NCI-H82 treated with DMSO at 0.1 percent for 48 hours (cell line): ENCODE measurements around the gene LPP.

Experiments used
- DNase-seq: peaks from one replicate; lab custom pipeline; 2025; ENCODE audit not compliant: unreplicated experiment; lab: John Stamatoyannopoulos, UW

The LPP gene

DNA sequence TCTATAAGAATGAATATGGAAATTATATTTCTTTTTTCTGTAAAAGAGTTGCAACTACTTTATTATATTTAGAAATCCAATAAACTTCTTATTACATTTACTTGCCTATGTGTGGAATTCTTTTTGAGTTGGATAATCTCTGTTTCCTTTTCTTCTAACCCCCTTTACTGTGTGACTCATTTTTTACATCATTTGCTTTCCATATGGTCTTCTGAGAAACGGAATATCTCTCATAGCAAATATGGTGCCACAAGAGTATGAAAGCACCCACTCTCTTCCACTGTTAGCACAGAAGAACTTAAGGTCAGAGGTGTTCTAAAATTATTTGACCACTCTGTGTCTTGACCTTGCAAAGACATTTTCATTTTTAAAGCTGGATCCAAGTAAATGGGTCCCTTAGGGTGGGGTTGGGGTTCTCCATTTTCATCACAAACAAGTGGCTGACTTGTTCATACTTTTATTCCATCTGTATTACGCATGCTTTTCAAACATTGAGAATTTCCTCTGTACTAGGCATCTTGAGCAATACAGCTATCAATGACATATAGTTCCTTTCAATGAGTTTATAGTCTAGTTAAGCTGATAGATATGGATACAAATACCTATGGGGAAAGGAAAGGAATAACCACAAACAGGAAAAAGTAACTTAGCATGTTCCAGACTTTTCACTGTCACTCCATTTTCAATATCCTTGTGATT, 736.8 kb downstream of the LPP start:
- DNase-seq = no peak

DNA sequence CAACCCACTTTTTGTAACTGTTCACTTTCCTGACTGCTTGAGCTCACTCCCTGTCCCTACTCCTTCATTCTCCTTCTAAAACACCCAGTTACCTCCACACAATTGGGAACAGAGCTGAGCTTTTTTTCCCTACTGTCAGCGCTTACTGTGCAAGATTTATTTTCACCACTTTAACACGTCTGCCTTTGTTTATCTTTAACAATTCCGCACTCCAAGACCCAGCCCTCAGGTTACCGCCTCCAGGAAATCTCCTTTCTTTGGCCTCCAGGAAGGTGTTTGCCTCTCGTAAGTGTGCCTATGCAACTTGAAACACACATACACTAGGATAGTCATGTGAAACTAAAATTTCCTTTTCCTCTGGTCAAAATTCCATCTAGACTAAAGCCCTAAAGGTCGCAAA, 745.9 kb downstream of the LPP start:
- DNase-seq = no peak

DNA sequence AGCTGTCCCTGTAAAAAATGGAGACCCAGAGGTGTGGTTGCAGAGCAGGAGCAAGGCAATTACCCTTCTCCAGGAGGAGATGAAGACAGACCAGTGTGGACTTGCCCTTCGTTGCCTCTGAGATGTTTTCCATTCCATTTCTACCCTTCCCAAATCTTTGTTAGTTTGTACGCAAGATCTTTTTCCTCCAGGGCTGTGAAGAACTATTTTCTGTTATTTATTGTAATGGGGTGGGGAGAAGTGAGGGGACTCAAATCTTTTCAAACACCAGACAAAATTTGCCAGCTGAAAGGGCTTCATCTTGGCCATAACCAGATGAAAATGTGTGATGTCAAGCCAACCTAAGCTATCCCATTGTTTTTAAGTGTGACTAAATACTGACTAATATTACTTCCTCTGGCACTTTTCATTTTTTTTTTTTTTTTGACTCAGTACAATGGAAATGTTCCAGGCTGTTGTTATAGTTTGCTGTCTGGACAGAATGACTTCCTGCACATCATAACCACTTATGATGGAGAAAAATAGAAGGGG, 746.5 kb downstream of the LPP start:
- no peak for DNase-seq

DNA sequence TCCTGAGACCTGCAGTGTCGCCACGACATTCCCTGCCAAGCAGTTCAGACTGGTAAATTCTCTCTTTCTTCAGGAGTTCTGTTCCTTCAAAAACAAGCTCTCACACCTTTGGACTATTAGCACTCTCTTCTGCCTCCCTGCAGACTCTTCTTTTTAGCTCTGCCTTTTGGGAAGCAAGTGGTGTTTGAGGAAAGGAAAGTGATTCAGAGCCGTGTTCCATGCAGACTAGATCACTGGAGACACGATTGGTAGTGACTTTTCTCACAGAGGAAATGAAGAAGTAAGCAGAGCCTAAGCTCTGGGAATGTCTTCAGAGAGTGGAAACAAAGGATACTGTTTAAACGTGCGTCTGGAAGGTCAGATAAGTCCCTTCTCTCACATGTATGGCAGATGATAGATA, 747.2 kb downstream of the LPP start:
- no peak for DNase-seq

DNA sequence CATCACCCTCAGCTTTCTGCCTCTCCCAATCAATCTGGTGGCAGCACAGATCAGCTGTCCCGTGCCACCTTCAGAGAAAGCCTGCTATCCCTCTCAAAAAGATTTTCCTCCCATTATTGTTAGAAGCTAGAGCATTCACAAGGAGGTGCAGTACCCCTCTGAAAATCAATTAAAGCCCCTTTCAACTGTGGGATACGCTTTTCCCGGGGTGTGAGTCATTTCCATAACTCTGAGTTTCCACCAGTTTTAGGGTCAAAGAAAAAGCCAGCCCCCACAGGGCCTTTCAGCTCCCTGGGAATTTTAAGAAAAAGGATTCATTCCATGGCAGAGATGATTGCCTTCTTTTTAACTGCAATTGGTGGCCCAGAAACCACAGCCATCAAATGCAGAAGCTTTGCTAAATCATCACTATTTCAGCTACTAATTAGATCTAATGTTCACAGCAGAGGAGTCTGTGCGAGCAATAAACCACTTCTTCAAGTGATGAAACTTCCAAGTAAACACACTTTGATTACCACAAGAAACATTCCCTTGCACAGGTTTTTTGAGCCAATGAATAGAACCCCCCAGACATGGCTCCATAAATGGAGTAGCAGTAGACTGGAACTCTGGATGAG, 747.8 kb downstream of the LPP start:
- DNase-seq = no peak

DNA sequence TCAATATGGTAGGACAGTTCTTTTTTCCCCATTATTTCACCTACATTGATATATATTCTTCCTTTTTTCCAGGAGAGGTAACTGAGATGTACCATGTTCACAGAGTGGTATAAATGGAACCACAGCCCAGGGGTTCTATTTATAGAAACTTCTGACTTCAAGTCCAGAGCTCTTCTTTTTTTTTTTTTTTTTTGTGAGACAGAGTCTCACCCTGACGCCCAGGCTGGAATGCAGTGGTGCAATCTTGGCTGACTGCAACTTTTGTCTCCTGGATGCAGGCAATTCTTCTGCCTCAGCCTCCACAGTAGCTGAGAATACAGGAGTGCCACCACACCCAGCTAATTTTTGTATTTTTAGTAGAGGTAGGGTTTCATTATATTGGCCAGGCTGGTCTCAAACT, 750.7 kb downstream of the LPP start:
- DNase-seq = no peak

DNA sequence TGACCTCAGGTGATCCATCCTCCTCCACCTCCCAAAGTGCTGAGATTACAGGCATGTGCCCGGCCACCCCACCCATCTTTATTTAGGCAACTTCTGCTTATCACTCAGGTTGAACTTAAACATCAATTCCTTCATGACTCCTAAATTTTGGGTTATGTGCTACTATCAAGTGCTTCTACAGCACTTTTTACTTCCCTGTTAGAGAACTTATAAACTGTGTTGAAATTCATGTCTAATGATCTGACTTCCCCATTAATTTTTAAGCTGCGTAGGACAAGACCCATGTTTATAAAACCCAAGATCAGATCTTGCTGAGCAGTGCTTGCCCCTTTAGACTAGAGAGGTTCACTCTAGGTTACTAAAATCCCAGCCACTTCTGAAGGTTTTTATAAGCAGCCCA, 751.6 kb downstream of the LPP start:
- DNase-seq = no peak

DNA sequence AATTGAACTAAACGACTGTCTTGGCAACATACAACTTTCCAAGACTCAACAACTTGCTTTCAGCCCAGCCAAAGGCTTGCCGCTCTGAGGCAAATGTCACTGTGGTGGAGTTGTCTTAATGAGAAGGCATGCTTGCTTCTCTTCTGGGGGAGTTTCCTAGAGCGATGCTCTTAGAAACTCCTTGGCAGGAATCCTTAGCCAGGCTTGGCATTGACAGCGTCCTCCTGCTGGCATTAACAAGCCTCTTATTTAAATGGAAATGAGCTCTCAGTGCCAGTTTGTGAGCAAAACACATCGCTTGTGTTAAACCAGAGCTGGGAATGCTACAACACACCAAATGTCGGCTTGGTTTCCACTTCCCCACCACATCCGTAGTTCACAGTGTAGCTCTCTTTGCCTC, 752.3 kb downstream of the LPP start:
- DNase-seq = no peak

DNA sequence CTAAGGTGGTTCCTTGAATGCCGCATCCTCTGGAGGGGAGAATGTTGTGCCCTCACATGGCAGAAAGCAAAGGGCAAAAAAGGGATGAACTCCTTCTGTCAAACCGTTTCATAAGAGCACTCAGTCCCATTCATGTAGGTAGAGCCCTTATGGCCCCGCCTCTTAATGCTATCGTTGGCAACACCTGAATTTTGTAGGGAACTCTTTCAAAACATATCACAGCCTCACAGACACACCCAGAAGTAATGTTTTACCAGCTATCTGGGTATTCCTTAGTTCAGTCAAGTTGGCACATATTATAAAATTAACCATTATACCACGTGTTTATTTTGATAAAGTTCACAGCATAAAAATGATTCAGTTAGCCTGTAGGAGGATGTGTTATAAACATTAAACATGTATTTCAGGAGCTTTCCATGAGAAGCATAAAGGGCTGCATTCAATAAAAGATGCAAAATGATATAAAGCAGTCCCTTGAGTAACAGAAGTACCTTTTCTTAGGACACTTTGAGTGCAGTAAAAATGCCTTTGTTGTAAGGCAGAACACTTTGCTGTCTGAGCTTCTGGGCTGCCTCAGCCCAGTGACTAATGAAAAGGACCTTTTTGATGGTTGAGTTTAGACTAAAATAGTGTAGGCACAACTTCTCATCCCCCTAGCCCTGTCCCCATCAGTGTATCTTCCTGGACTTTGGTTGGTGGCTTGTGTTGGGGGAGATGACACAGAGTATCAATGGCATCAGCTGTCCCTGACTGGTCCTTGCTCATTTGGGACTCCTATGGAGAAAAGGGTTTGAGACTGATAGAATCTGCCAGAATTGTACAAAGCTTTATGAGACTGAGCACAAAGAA, 754.3 kb downstream of the LPP start:
- no peak for DNase-seq

DNA sequence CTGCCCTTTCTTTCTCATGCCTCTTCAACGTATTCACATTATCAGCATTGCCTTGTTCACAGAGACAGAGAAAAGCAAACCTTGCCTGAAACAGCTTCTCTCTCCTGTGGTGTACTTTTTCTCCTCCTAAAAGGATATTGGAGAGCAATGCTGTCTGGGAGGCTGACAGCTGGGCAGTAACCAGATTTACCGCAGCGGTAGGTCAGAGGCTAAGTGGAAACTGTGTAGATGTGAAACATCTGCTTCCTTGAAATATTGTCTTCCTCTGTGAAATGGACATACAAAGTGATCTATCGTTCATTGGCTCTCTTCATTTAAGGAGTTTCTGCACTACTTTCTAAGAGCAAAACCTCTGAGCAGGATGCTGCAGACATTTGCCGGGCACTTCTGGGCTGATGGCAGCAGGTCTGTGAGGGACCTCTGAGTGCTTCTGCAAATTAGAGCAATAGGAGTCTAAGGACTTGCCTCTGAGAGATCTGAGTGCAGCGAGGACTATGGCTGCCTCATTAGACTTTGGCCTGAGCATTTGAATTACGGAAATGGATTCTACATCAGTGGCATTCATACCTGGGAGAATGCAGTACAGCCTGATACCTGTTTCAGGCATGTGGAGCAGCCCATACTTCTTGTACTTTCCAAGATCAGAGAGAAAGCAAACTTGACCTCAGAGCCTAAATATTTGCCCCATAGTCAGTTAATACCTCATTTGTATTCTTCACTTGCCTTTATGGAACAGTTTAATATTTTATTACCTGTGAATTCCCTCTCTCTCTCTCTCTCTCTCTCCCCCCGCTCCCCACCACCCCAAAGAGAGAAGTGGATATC, 757.3 kb downstream of the LPP start:
- DNase-seq = no peak

DNA sequence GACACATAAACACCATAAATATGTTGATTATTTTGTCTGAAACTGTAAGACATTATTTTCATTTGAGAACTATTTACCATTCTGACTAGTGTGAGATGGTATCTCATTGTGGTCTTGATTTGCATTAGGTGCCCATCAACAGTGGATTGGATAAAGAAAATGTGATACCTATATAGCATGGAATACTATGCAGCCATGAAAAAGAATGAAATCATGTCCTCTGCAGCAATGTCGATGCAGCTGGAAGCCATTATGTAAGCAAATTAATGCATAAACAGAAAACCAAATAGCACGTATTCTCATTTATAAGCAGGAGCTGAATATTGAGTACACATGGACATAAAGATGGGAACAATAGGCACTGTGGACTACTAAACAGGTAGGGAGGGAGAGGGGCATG, 759.1 kb downstream of the LPP start:
- no peak for DNase-seq

DNA sequence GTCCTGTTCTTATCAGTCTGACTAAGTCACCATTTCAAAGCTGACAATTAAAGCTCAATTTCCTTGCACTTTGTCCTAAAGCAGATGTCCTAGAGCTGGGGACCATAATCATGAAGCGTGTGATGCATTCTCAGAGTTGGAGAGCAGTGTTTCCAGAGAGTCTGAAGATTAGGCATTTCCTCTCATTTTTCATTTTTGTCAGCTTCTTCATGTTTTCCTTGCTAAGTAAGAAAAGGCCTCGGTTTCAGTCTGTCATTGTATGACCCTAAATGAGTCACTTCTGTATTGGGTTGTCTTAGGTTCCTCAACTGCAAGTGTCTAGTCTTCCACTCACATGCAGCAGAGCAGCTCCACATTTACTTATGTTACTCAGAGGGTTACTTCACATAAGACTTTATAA, 760.6 kb downstream of the LPP start:
- no peak for DNase-seq

DNA sequence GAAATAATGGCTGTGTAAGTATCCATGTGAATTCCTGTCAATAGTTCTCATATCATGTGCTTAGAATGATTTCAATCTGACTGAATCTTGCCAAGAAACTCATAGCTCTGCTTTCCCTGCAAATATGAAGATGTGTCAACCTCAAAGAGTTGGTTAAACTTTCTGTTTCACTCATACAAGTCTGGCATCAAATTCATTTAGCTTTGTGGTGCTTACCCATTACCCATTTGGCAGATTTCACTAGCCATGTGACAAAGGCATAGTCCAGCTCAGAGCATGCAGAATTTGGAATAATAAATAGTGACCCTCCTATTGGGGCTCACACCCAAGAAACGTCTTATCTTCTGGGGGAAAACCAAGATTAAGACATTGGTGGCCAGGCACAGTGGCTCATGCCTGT, 761.2 kb downstream of the LPP start:
- no peak for DNase-seq

DNA sequence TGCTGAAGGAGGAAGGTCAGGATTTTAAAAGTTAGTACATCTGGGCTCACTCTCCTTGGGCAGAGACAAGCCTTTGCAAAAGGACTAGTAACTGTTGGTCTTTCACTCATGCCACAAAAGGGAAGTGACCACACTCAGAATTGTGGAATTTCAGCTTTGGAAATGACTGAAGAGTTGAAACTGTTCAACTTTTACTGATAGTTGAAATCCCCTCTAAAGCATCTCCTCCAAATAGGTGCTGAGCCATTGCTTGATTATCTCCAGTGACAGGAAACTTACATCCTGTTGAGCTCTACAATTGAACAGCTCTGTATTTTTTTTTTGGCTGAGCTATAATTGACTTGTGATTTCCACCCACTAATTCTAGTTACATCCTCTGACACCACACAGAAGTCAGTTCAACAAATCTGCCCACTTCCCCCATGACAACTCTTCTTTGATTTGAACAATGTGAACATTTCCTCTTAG, 763.0 kb downstream of the LPP start:
- DNase-seq = no peak

DNA sequence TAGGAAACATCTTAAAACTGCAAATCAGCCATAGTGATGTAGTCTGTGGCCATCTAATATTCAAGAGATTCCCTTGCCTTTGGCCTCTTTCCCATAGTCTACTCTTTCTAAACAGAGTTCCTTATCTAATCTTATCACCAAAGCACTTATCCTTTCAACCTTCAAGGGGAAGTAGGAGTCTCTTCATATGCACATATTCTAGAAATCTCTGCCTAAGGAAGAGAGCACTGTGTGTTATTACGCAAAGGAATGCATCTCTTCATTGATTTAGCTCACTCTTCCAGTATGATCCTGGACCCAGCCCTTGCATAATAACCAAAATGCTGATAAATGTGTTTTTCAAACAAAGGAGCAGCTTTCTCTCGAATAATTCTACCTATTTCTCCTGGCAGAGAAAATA, 764.1 kb downstream of the LPP start:
- no peak for DNase-seq

DNA sequence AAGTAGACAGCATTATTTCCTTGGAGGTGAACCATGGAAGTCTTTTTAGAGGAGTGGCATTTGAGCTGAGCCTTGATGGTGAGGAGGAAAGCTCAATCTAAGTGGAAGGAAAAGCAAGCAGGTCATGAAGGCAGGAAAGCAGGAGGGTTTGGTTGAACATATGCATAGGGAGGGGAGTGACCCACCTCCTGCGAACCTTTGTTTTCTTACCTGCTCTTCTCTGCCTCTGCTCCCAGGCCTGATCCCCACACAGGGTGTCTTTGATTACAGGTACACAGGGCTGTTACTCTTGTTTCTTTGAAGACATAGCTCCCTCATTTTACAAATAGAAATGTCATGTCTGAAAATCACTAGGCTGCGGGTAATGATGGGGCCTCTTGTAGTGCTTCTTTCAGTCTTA, 769.7 kb downstream of the LPP start:
- no peak for DNase-seq

DNA sequence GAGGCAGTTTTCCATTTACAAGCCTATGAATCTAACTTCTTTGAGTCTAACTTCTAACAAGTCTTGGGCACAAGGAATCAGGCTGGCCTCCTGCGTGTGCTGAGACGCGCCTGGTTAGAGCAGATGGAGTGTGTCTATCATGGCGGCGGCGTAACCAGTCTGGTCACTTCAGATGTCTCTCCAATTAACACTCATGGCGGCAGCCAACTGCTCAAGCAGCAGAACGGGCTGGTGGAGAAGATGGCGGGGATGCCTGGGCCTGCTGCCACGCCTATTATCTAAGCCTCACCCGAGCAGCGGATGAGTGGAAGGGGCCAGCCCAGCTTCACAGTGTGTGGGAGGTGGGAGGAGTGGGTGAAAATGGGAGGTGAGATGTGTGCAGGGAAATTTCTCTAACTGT, 771.4 kb downstream of the LPP start:
- DNase-seq = no peak

DNA sequence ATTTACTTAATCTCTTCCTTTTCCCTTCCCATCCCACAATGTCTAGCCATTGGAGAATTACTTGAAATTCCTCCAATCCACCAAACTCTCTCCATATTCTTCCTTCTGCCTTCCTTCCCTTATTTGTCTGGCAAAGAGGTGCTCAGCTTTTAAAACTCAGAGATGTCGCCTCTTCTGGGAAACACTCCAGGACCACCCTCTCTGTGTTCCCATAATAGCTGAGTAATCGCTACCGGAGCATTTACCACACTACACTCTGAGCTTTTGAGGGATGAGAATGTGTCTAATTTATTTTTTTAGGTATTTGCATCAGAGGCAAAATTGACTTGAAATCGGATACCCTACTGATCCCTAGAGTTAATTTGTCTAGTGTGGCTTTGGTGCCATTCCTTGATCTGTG, 772.2 kb downstream of the LPP start:
- DNase-seq = no peak

DNA sequence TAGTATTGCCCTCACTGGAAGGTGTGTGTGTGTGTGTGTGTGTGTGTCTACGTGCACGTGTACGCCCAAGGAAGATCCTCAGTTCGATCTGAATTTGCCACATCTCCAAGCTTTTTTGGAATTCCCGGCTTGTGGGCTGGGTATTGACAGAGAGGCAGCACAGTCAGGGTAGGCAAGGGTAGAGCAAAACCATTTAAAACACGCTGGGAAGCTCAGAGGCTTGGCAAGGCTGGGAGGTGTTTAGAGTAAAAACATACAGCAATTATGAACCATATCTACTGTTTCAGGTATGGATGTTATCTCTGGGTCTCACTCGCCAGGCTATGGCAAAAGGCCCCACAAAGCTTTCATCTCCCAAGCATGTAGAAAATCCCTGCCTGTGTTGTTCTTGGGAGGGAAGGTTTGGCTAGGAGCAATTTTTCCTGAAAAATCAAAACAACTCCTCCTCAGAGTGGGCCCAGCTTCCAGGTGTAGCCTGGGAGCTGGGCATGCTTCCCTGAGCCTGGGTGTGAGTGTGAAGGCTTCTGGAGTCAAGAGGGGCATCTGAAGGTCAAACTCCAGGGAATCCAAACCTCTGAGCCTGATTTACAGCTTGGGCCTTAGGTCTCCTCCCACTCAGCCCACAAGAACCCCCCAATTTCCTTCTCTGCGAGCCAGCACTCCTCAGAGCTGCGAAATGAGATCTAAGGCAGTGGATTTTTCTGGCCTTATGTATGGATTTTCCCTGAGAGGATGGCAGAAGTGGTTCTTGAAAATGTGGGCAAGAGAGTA, 773.0 kb downstream of the LPP start:
- no peak for DNase-seq

DNA sequence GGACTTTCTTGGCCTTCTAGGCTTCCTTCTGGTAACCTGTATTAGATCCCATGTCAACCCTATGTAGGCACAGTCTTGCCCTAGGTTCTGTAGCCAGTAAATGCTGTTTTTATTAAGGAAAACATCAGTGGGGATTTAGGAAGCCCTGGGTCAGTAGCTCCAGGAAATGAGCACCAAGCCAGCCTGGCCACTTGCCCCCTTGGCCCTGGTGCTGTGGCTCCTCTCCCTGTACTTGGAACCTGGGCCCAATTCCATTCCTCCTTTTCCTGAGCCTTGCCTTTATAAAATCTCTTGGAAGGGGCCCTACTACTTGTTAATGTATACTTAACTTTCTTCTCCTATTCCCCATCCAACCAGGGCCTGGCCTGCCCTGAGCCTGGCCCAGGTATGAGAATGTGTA, 774.0 kb downstream of the LPP start:
- DNase-seq = no peak
